ENCODE measurements around the gene GAPDHS. TPM values are rescaled to one million over a fixed set of nuclear protein-coding genes. Genes with fewer than 3 reads are reported as not detected.

The GAPDHS gene
- total RNA-seq, 1 experiment from 2014 or later, result not detected

DNA sequence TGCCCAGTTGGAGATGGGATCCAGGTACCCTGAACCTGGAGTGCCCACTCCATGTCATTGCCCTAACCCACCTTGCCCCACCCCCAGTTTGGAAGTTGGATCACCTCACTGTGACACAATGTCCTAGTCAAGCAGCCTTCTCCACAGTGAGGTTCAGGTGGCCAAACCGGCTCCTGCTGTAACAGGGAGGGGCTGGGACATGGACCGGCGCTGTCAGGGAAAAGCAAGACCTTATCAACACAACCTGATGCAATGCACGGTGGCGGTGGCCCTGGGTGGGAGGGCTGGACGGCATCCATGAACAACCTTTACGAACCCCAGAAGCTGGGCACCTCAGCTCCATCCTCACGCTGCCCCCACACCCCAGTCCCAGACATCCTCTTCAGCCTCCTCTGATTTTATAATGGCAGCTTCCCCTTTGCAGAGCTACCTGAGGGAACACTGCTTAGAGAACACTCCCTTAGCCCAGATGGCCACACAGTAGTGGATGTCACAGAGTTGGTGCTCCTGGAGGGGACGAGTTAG is 41.4 kb upstream of the GAPDHS start:
- ChIA-PET POLR2A (ENCODE audit: unreplicated experiment) (no interaction called here), CTCF (no interaction called here)
- H3K4me2 ChIP-seq (ENCODE audit: low read length), result no peak overlapping the region
- H3K9ac ChIP-seq (ENCODE audit: low read length), result no peak overlapping the region
- BruUV-seq (replicated peaks), result no TSS peak
- DNase-seq (no peak), ATAC-seq (no peak)
- TF ChIP-seq EZH2 (IDR thresholded peaks at IDR 0.05; ENCODE audit: low read length, unreplicated experiment) (no peak), EZH2phosphoT487 (IDR thresholded peaks at IDR 0.05; ENCODE audit: borderline replicate concordance, low read length) (no peak)
- TF ChIP-seq, protein P1, sequence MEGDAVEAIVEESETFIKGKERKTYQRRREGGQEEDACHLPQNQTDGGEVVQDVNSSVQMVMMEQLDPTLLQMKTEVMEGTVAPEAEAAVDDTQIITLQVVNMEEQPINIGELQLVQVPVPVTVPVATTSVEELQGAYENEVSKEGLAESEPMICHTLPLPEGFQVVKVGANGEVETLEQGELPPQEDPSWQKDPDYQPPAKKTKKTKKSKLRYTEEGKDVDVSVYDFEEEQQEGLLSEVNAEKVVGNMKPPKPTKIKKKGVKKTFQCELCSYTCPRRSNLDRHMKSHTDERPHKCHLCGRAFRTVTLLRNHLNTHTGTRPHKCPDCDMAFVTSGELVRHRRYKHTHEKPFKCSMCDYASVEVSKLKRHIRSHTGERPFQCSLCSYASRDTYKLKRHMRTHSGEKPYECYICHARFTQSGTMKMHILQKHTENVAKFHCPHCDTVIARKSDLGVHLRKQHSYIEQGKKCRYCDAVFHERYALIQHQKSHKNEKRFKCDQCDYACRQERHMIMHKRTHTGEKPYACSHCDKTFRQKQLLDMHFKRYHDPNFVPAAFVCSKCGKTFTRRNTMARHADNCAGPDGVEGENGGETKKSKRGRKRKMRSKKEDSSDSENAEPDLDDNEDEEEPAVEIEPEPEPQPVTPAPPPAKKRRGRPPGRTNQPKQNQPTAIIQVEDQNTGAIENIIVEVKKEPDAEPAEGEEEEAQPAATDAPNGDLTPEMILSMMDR (conservative IDR thresholded peaks at IDR 0.05; ENCODE audit: low read depth, low read length), result no peak
- no peak overlapping the region for H2AFZ ChIP-seq (ENCODE audit: low read length)
- no peaks in the 10 kb centered on the region for H3K36me3 ChIP-seq (ENCODE audit: low read depth, low read length)
- H3F3A ChIP-seq (ENCODE audit: low read length, unreplicated experiment), result no peaks in the 10 kb centered on the region
- H3K9me3 ChIP-seq (ENCODE audit: low read length), result no peaks in the 10 kb centered on the region
- no peaks in the 10 kb centered on the region for H3K9me2 ChIP-seq (replicated peaks; ENCODE audit: low read length)
- H3K4me1 ChIP-seq (ENCODE audit: insufficient read depth, low read length), result no peaks in the 10 kb centered on the region
- no peaks in the 10 kb centered on the region for H3K27me3 ChIP-seq (ENCODE audit: low read length)
- intact Hi-C loops (cut with micrococcal nuclease), result no loop called here
- no peaks in the 10 kb centered on the region for H4K20me1 ChIP-seq (ENCODE audit: low read length)
- no peak overlapping the region for H3K27ac ChIP-seq (ENCODE audit: low read length)
- no peak overlapping the region for H3K4me3 ChIP-seq (ENCODE audit: low read length)
- no peaks in the 10 kb centered on the region for H3K79me2 ChIP-seq (ENCODE audit: low read length)

DNA sequence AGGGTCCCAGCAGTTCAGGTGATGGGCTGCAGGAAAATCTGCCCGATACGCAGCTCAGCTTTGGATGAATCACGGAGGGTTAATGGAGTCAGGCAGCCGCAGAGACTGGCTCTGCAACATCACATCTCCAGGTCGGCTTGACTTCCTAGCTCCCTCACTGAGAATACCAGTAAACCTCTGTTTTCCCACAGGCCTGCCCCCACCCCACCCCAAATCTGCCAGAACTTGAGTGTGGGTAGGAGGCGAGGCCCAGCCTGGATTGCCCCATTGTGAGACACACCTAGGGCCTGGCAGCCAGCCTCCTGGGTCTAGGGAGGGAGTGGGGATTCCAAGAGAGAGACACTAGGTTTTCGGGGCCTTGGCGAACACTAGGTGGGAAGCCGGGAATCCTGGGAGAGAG is 39.3 kb upstream of the GAPDHS start:
- no peak overlapping the region for H3K27ac ChIP-seq (ENCODE audit: low read length)
- ATAC-seq (no peak), DNase-seq (no peak)
- no peaks in the 10 kb centered on the region for H4K20me1 ChIP-seq (ENCODE audit: low read length)
- H3K36me3 ChIP-seq (ENCODE audit: low read depth, low read length), result no peaks in the 10 kb centered on the region
- POLR2A ChIA-PET (ENCODE audit: unreplicated experiment), result no interaction called here
- H3K4me3 ChIP-seq (ENCODE audit: low read length), result no peak overlapping the region
- H3F3A ChIP-seq (ENCODE audit: low read length, unreplicated experiment), result no peaks in the 10 kb centered on the region
- intact Hi-C loops (cut with micrococcal nuclease), result no loop called here
- H3K9ac ChIP-seq (ENCODE audit: low read length), result no peak overlapping the region
- H3K4me2 ChIP-seq (ENCODE audit: low read length), result no peak overlapping the region
- no peaks in the 10 kb centered on the region for H3K79me2 ChIP-seq (ENCODE audit: low read length)
- H3K27me3 ChIP-seq (ENCODE audit: low read length), result no peaks in the 10 kb centered on the region
- no peak overlapping the region for H2AFZ ChIP-seq (ENCODE audit: low read length)
- CTCF ChIA-PET, result interaction anchor here (1.0 kb wide), 1 partner anchor 140 kb away, joined by 3 read pairs; no protein-coding TSS in a partner anchor
- no peaks in the 10 kb centered on the region for H3K4me1 ChIP-seq (ENCODE audit: insufficient read depth, low read length)
- TF ChIP-seq EZH2phosphoT487 (IDR thresholded peaks at IDR 0.05; ENCODE audit: borderline replicate concordance, low read length) (no peak), EZH2 (IDR thresholded peaks at IDR 0.05; ENCODE audit: low read length, unreplicated experiment) (no peak)
- TF ChIP-seq, protein P1 (conservative IDR thresholded peaks at IDR 0.05; ENCODE audit: low read depth, low read length), result no peak
- H3K9me2 ChIP-seq (replicated peaks; ENCODE audit: low read length), result no peaks in the 10 kb centered on the region
- BruUV-seq (replicated peaks), result no TSS peak
- H3K9me3 ChIP-seq (ENCODE audit: low read length), result no peaks in the 10 kb centered on the region

Data from PC-3 (cell line).